Kidney glomerular epithelial cell (primary cell): ENCODE data around the gene CSRP3.
"Not testable (repeated sequence)": the region's sequence is repeated elsewhere in the genome, so short reads cannot be mapped to it uniquely, and the experiment has no call there.

ENCODE experiments used
- DNase-seq: peaks from one replicate; lab custom pipeline; 2025; lab: John Stamatoyannopoulos, UW

The CSRP3 gene

GRCh38 chr11:19187114-19187832, 14.5 kb downstream of the CSRP3 start:
- DNase-seq, result peak; percentile 1

- no peak for DNase-seq
Observed at GRCh38 chr11:19185516-19186052, 16.2 kb downstream of the CSRP3 start.

- no peak for DNase-seq
Observed at GRCh38 chr11:19185036-19185435, 16.7 kb downstream of the CSRP3 start.

- no peak for DNase-seq
Observed at GRCh38 chr11:19183646-19184045, 18.1 kb downstream of the CSRP3 start.

DNA sequence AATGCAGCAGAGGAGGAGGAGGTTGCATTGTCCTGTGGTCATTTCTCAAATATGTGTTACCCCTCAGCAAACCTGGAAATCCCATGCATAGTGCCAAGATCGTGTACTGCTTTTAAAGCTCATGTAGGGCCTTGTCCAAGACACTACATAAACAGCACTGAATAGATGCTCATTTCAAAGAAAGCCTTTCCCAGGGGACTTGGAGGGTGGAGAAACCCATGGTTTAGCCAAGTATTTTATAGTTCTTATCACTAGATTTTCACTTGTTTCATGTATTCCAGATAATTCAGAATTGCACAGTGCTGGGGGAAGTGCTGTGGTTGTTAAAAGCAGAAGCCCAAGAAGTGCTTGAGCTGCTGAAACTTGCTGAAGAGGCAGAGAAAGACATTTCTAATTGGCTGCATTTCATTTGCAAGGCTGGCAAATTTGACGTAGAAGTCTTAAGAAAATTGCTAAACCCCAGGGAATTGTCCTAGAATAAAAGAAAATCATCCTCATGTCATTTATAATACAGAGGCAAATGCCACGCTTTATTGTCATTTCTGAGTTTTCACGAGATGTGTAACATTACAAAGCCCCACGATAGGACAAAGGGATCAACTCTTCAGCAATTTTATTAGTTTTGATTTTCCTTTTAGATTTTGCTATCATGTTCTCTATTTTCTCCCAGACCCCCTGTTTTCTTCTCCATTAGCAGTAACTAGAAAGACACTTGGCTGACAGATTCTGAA, 20.1 kb downstream of the CSRP3 start:
- no peak for DNase-seq

GRCh38 chr11:19176629-19177186, 25.1 kb downstream of the CSRP3 start:
- DNase-seq, result no peak

DNA sequence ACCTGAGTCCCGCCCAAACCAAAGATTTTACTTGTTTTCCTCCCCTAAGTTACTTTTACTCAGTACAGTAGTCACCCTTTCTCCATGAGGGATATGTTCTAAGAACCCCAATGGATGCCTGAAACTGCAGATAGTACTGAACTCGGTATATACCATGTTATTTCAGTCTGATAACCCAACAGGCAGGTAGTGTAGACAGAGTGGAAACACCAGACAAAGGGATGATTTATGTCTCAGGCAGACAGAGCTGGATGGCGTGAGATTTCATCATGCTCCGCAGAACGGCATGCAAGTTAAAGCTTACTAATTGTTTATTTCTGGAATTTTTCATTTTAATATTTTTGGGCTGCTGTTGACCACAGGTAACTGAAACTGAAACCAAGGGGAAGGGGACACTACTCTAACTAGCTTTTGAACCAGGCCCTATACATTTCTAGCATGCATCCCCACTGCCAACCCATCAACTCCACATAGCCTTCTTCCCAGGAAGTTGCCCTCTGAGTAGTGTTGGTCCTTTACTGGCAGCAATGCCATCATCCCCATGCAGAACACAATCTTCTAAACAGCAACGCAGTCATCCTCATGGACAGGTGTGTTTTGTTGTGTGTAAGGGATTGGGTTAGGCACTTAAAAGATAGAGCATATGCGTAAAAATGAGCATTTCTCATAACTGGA, 27.7 kb downstream of the CSRP3 start:
- DNase-seq, result no peak

GRCh38 chr11:19173004-19173689, 28.6 kb downstream of the CSRP3 start:
- no peak for DNase-seq

GRCh38 chr11:19168090-19168489, 33.7 kb downstream of the CSRP3 start:
- DNase-seq, result no peak

DNA sequence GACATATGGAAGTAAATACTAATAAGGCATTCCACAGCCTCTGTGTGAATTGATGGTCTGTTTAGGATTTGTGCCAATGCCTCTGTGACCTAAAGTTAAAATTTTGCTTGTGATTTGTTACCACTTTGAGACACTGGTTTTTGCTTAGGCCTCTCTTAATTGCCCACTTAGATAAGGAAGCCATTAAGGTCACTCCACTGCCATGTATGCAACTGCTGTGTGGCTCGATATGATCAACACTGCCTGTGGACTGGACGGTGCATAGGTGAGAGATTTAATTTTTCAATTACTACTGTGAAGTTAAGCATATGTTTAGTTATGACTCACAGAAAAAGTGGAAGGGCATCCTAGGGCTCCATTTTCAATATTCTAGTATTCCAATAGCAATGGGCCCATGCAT, 36.9 kb downstream of the CSRP3 start:
- DNase-seq, result no peak

DNA sequence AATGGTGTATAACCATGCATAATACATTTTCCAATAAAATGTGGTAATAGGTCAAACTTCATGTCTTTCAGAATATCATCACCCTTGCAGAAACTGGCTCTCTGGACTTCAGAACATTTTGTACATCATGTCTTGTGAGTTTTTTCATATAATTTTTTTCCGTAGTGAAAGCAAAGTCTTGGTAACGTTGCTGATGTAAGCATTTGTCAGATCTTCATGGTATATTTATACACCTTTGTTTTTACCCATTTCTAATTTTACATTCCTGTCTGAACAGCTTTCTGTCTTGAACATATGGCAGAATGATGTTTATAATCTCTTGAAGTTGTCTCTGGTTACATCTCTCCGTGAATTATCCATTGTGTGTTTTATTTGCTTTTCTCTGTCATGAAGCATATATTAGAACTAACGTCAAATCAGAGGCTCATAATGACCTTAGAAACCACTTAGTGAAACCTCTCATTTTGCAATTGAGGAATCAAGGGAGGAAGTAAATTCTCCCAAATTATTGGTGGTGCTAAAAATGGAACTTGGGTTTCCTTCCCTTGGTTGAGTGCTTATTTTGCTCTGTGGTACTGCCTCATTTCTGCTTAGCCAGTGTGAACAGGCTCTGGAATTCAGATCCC, 37.4 kb downstream of the CSRP3 start:
- no peak for DNase-seq

- DNase-seq, result no peak
Observed at GRCh38 chr11:19163617-19164016, 38.2 kb downstream of the CSRP3 start.

GRCh38 chr11:19162951-19163505, 38.8 kb downstream of the CSRP3 start:
- peak; percentile 0 for DNase-seq

- DNase-seq, result no peak
Observed at GRCh38 chr11:19161651-19162050, 40.1 kb downstream of the CSRP3 start.

DNA sequence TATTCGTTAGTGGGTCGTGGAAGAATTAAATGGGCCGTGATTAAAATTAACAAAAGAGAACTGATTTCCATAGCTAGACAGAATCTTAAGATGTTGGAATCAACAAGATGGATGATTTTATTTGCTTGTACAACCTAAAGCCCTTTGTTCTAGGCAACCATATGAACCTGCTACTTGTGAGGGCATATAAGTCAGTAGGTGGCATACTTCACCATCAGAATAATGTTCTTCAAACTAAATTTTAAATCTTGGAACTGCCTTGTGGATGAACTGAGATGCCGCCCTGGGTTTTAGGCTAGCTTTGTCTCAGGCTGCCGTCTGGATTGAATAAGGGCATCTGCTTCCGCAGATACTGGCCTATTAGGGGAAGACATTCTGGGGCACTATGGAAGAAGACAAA, 40.9 kb downstream of the CSRP3 start:
- no peak for DNase-seq

DNA sequence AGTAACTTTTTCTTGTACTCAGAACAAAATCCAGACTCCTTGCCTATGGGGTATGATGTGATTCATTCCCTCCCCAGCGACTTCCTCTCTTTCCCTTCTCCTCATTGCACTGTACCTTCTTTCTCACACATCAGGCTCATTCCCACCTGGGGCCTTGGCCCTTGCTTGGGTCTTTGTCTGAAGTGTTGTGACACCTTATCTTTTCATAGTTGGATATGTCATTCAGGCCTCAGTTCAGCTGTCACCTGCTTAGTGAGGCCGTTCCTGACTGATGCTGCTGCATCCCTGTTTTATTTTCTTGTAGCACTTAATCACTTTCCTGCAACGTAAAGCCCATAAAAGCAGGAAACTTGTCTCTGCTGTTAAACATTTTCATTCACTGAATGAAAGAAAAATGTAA, 44.9 kb downstream of the CSRP3 start:
- DNase-seq, result no peak

GRCh38 chr11:19145319-19145718, 56.5 kb downstream of the CSRP3 start:
- no peak for DNase-seq

- not testable (repeated sequence) for DNase-seq
Observed at GRCh38 chr11:19136884-19137283, 64.9 kb downstream of the CSRP3 start.

GRCh38 chr11:19134004-19134403, 67.8 kb downstream of the CSRP3 start:
- DNase-seq, result no peak
